GM18519 (cell line): ENCODE data around the gene WDR64.
"Not testable (repeated sequence)": the region's sequence is repeated elsewhere in the genome, so short reads cannot be mapped to it uniquely, and the experiment has no call there.

Experiments
- ATAC-seq: cut with Tn5 transposase; IDR thresholded peaks from one replicate; pipeline ENCODE4 v1.9.1; 2021; ENCODE audit warnings: mild to moderate bottlenecking, moderate library complexity; ENCODE audit not compliant: unreplicated experiment, low FRiP score

WDR64 gene

GRCh38 chr1:241776911-241777310 lies 124.8 kb downstream of the WDR64 start:
- ATAC-seq: no peak

- no peak for ATAC-seq
Measured at GRCh38 chr1:241778117-241778516, 126.0 kb downstream of the WDR64 start.

- ATAC-seq: no peak
Measured at GRCh38 chr1:241779897-241780296, 127.8 kb downstream of the WDR64 start.

GRCh38 chr1:241782396-241782795 lies 130.3 kb downstream of the WDR64 start:
- ATAC-seq: no peak

GRCh38 chr1:241787691-241788090 lies 135.6 kb downstream of the WDR64 start:
- no peak for ATAC-seq

GRCh38 chr1:241789061-241789460 lies 137.0 kb downstream of the WDR64 start:
- ATAC-seq: no peak

- no peak for ATAC-seq
Measured at GRCh38 chr1:241799416-241799815, 147.3 kb downstream of the WDR64 start.

GRCh38 chr1:241800640-241801039 lies 148.6 kb downstream of the WDR64 start:
- ATAC-seq: no peak

GRCh38 chr1:241802863-241803262 lies 150.8 kb downstream of the WDR64 start:
- ATAC-seq: no peak

- ATAC-seq: not testable (repeated sequence)
Measured at GRCh38 chr1:241804706-241805105, 152.6 kb downstream of the WDR64 start.

- no peak for ATAC-seq
Measured at GRCh38 chr1:241808265-241808664, 156.2 kb downstream of the WDR64 start.

- ATAC-seq: no peak
Measured at GRCh38 chr1:241810769-241811405, 158.8 kb downstream of the WDR64 start.

GRCh38 chr1:241813768-241814320 lies 161.8 kb downstream of the WDR64 start:
- no peak for ATAC-seq

GRCh38 chr1:241816008-241816407 lies 163.9 kb downstream of the WDR64 start:
- no peak for ATAC-seq

GRCh38 chr1:241817331-241817792 lies 165.3 kb downstream of the WDR64 start:
- ATAC-seq: no peak

- ATAC-seq: no peak
Measured at GRCh38 chr1:241817956-241818612, 166.0 kb downstream of the WDR64 start.

- ATAC-seq: no peak
Measured at GRCh38 chr1:241819340-241819866, 167.3 kb downstream of the WDR64 start.

- ATAC-seq: no peak
Measured at GRCh38 chr1:241821363-241821762, 169.3 kb downstream of the WDR64 start.

GRCh38 chr1:241822846-241823245 lies 170.8 kb downstream of the WDR64 start:
- no peak for ATAC-seq

- ATAC-seq: no peak
Measured at GRCh38 chr1:241823925-241824324, 171.8 kb downstream of the WDR64 start.

GRCh38 chr1:241825581-241825980 lies 173.5 kb downstream of the WDR64 start:
- no peak for ATAC-seq

- ATAC-seq: not testable (repeated sequence)
Measured at GRCh38 chr1:241826613-241827012, 174.5 kb downstream of the WDR64 start.
